A673 (cell line): ENCODE measurements around the gene EFNA2. TPM values are rescaled to one million over a fixed set of nuclear protein-coding genes. Genes with fewer than 3 reads are reported as not detected.
A peak's percentile ranks its signal among the peaks of the same experiment; 100 is the strongest.

Experiments used
- BruUV-seq: library from RNA; stranded (reverse); fragments of 400-500 nt; replicated peaks from 2 replicates; lab custom pipeline; 2021; lab: Mats Ljungman, UMichigan
- CTCF ChIA-PET: fragments of 300-600 bp; sonication (Branson Sonifier 250); formaldehyde crosslinking; loops from one replicate; lab custom pipeline; 2022; ENCODE audit warnings: antibody characterized with exemption; lab: Charles Lee
- POLR2A ChIA-PET: fragments of 300-600 bp; sonication (Branson Sonifier 250); formaldehyde crosslinking; loops from one replicate; lab custom pipeline; 2022; ENCODE audit warnings: antibody characterized with exemption; ENCODE audit not compliant: low non-redundant PET; lab: Charles Lee
- DNase-seq: peaks from one replicate; pipeline ENCODE4 v3.0.0-alpha.2; 2015; ENCODE audit warnings: low spot score
- H3K27ac ChIP-seq: fragments of 200-600 bp; sonication (generic); 2 replicates; pipeline ENCODE4 v1.5.1; 2016; ENCODE audit warnings: mixed run types, low read depth, mild to moderate bottlenecking, mixed read lengths, antibody characterized with exemption, low read length; ENCODE audit not compliant: poor library complexity, severe bottlenecking
- H3K27me3 ChIP-seq: fragments of 200-600 bp; sonication (generic); replicated peaks from 2 replicates; pipeline ENCODE4 v1.6.1; 2017; ENCODE audit warnings: mixed run types, low read depth, mild to moderate bottlenecking, mixed read lengths, antibody characterized with exemption, low read length; ENCODE audit not compliant: insufficient read depth, poor library complexity
- H3K36me3 ChIP-seq: fragments of 200-600 bp; sonication (generic); 2 replicates; pipeline ENCODE4 v1.6.1; 2016; ENCODE audit warnings: mixed run types, mild to moderate bottlenecking, mixed read lengths, antibody characterized with exemption, low read length; ENCODE audit not compliant: insufficient read depth, poor library complexity, severe bottlenecking
- H3K4me1 ChIP-seq: fragments of 200-600 bp; sonication (generic); 2 replicates; pipeline ENCODE4 v1.6.1; 2017; ENCODE audit warnings: mixed run types, mild to moderate bottlenecking, mixed read lengths, antibody characterized with exemption, low read length; ENCODE audit not compliant: insufficient read depth, poor library complexity, severe bottlenecking
- H3K4me3 ChIP-seq: fragments of 200-600 bp; sonication (generic); 2 replicates; pipeline ENCODE4 v1.5.1; 2016; ENCODE audit warnings: low read depth, mixed run types, mild to moderate bottlenecking, mixed read lengths, low read length; ENCODE audit not compliant: poor library complexity, severe bottlenecking
- H3K9me3 ChIP-seq: fragments of 200-600 bp; sonication (generic); 2 replicates; pipeline ENCODE4 v1.6.1; 2016; ENCODE audit warnings: mixed run types, low read depth, mild to moderate bottlenecking, mixed read lengths, antibody characterized with exemption, low read length; ENCODE audit not compliant: poor library complexity, severe bottlenecking
- EZH2 ChIP-seq: fragments of 200-600 bp; sonication (generic); IDR thresholded peaks from 2 replicates; pipeline ENCODE4 v1.6.1; 2017; ENCODE audit warnings: borderline replicate concordance, low read depth, mild to moderate bottlenecking, mixed read lengths, antibody characterized with exemption, low read length; ENCODE audit not compliant: poor library complexity, severe bottlenecking
- intact Hi-C: fragments of 100-400 bp; cut with micrococcal nuclease; formaldehyde crosslinking; loops from one replicate; pipeline ENCODE4 v1.10.0; 2022; ENCODE audit not compliant: unreplicated experiment
- total RNA-seq: library from RNA; stranded (reverse); gene quantifications from 2 replicates; pipeline ENCODE4 v1.2.3, GENCODE V29; 2021
- TF ChIP-seq, protein P1 (sequence below): fragments of 300-800, 200-600 bp; sonication (generic); conservative IDR thresholded peaks from 2 replicates; pipeline ENCODE4 v1.5.1; 2017; ENCODE audit warnings: low read depth, mild to moderate bottlenecking, antibody characterized with exemption, low read length, moderate library complexity, mixed read lengths

The EFNA2 gene
- total RNA-seq, 1 experiment from 2014 or later = 0.64 TPM

DNA sequence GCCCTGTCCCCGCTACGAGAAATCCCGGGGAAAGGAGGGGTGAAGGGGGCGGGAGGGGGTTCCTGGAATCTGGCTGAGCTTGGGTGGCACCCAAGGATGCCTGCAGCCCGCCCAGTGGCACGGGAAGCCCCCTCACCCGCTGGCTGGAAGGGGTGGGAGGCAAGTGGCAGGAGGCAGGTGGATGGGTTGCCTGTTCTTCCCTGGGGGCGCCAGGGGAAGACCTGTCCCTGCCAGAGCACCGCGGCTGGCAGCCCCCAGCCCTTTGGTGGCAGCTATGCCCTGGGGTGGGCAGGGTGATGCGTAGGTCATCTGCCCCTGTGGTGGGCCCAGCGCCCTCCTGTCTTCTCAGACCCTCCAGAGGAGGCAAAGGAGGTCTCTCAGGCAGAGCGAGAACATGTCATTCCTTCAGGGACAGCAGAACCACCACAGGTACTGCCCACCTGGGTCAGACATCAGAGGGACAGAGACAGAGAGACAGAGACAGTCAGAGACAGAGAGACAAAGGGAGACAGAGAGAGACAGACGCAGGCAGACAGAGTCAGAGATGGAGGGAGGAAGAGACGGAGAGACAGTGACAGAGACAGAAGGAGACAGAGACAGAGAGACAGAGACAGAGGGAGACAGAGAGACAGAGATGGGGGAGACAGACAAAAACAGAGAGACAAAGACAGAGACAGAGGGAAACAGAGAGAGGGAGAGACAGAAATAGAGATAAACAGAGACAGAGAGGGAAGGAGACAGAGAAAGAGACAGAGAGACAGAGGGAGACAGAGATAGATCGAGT lies 36.7 kb downstream of the EFNA2 start:
- intact Hi-C loops = no loop called here
- Histone ChIP-seq H3K4me1 (peaks cover 16% of the 10 kb centered on the region), H3K4me3 (no peak overlapping the region), H3K36me3 (no peaks in the 10 kb centered on the region), H3K9me3 (no peaks in the 10 kb centered on the region), H3K27ac (no peak overlapping the region), H3K27me3 (no peaks in the 10 kb centered on the region)
- POLR2A ChIA-PET = no interaction called here
- BruUV-seq = no TSS peak
- TF ChIP-seq EZH2 = no peak
- TF ChIP-seq, protein P1, sequence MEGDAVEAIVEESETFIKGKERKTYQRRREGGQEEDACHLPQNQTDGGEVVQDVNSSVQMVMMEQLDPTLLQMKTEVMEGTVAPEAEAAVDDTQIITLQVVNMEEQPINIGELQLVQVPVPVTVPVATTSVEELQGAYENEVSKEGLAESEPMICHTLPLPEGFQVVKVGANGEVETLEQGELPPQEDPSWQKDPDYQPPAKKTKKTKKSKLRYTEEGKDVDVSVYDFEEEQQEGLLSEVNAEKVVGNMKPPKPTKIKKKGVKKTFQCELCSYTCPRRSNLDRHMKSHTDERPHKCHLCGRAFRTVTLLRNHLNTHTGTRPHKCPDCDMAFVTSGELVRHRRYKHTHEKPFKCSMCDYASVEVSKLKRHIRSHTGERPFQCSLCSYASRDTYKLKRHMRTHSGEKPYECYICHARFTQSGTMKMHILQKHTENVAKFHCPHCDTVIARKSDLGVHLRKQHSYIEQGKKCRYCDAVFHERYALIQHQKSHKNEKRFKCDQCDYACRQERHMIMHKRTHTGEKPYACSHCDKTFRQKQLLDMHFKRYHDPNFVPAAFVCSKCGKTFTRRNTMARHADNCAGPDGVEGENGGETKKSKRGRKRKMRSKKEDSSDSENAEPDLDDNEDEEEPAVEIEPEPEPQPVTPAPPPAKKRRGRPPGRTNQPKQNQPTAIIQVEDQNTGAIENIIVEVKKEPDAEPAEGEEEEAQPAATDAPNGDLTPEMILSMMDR = no peak
- no peak for DNase-seq
- CTCF ChIA-PET = no interaction called here

DNA sequence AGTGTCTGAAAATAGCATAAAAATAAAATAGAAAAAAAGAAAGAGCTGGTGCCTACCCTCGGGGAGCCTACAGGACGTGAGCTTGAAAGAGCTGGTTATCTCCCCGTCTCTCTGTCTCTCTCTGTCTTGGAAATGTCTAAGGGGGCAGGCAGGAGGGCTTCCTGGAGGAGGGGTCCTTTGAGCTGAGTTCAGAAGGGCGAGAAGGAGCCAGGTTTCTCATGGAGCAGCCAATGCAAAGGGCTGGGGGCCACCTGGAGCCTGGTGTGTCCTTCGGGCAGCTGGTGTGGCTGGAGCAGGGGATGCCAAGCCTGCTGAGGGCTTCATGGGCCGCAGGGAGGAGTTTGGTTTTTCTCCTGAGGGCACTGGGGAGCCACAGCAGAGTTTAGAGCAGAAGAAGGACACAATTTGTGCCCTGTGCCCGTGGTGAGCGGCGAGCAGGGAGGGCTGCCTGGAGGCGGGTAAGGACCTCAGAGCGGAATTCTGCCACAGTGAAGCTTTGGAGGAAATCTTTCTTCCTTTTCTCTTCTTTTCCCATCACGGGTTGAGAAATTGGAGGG lies 38.7 kb downstream of the EFNA2 start:
- POLR2A ChIA-PET = no interaction called here
- no TSS peak for BruUV-seq
- Histone ChIP-seq H3K27ac (no peak overlapping the region), H3K27me3 (no peaks in the 10 kb centered on the region), H3K4me3 (peak overlapping the region; percentile 39), H3K36me3 (no peaks in the 10 kb centered on the region), H3K4me1 (peaks cover 7% of the 10 kb centered on the region), H3K9me3 (no peaks in the 10 kb centered on the region)
- no peak for TF ChIP-seq EZH2
- TF ChIP-seq, protein P1 = no peak
- CTCF ChIA-PET = interaction anchor here (0.6 kb wide), 1 partner anchor 288 kb away, joined by 3 read pairs; no protein-coding TSS in a partner anchor
- intact Hi-C loops = no loop called here
- DNase-seq = no peak

DNA sequence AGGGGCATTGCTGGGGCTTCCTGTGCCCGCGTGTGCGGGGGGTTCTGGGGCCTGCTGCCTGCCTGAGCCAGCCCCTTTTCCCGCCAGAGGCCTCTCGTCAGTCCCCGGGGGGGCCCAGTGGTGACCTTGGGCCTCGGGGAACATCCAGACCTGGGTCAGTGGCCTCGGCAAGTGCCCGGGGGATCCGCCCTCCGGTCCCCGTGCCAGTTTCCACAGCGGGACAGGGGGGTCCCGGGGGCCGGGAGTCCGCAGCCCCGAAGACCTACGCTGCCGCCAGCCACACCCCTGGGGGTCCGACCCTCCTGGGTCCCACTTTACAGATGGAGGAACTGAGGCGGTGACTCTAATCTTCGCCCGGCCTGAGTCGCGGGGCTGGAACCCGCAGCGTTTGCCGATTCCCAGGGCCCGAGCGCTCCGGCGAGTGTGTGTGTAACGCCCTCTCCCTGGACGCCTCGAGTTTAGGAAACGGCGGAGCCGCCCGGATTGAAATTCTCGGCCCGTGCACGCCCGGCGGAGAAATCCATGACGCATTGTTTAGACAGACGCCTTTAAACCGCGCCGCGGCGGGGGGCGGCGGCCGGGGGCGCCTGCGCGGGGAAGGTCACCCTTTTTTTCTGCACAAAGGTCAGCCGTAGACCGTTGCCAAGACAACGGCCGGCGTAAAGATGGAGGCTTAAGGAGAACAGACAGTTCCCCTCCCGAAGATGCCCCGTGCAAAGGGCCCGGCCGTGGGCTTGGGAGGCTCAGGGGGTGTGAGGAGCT lies 39.3 kb downstream of the EFNA2 start:
- H3K36me3 ChIP-seq = no peaks in the 10 kb centered on the region
- intact Hi-C loops = no loop called here
- CTCF ChIA-PET = interaction anchor here (0.6 kb wide), 1 partner anchor 289 kb away, joined by 3 read pairs; no protein-coding TSS in a partner anchor
- H3K4me3 ChIP-seq = peak overlapping the region; percentile 39
- no TSS peak for BruUV-seq
- no peak for TF ChIP-seq EZH2
- TF ChIP-seq, protein P1 = no peak
- no peaks in the 10 kb centered on the region for H3K27me3 ChIP-seq
- H3K4me1 ChIP-seq = peaks cover 7% of the 10 kb centered on the region
- H3K9me3 ChIP-seq = no peaks in the 10 kb centered on the region
- no peak overlapping the region for H3K27ac ChIP-seq
- POLR2A ChIA-PET = no interaction called here
- DNase-seq = peak; percentile 76
